CD8-positive, alpha-beta memory T cell (primary cell): Measurements from ENCODE around the gene SRBD1. TPM values are rescaled to one million over a fixed set of nuclear protein-coding genes. Genes with fewer than 3 reads are reported as not detected.

Source experiments
- CTCF ChIA-PET: fragments of 350-600 bp; sonication (Branson Sonifier 250); formaldehyde crosslinking; loops from one replicate; lab custom pipeline; 2021; ENCODE audit warnings: antibody characterized with exemption; lab: Charles Lee
- POLR2A ChIA-PET: fragments of 350-600 bp; sonication (Branson Sonifier 250); formaldehyde crosslinking; loops from one replicate; lab custom pipeline; 2021; ENCODE audit warnings: antibody characterized with exemption; lab: Charles Lee
- DNase-seq, 5 donors: peaks; one replicate each; pipeline versions ENCODE4 v3.0.0 to v3.0.0-alpha.2; 2020 to 2022; ENCODE audit warnings: mixed read lengths in 1 of 5
- H3K27ac ChIP-seq: one replicate; pipeline ENCODE4 v1.7.0; 2013; ENCODE audit warnings: low read depth, mild to moderate bottlenecking, low read length, moderate library complexity
- H3K27me3 ChIP-seq: 2 replicates; pipeline ENCODE4 v1.7.0; 2013; ENCODE audit warnings: low read length, mild to moderate bottlenecking; ENCODE audit not compliant: insufficient read depth, poor library complexity, severe bottlenecking
- H3K36me3 ChIP-seq: 2 replicates; pipeline ENCODE4 v1.7.0; 2013; ENCODE audit warnings: mild to moderate bottlenecking, low read length, moderate library complexity; ENCODE audit not compliant: insufficient read depth
- H3K4me1 ChIP-seq: 2 replicates; pipeline ENCODE4 v1.7.0; 2013; ENCODE audit warnings: mild to moderate bottlenecking, low read length, moderate library complexity; ENCODE audit not compliant: insufficient read depth
- H3K4me3 ChIP-seq: 2 replicates; pipeline ENCODE4 v1.7.0; 2013; ENCODE audit warnings: mild to moderate bottlenecking, low read length
- H3K9me3 ChIP-seq: 2 replicates; pipeline ENCODE4 v1.7.0; 2013; ENCODE audit warnings: mild to moderate bottlenecking, low read length
- H3K27ac Mint-ChIP-seq, 8 donors: one replicate each; pipeline ENCODE4 v1.8.0; 2020 to 2021; ENCODE audit warnings: mixed read lengths in 8 of 8, mild to moderate bottlenecking in 6 of 8, inconsistent platforms in 3 of 8, moderate library complexity in 3 of 8
- H3K27me3 Mint-ChIP-seq, 2 donors: one replicate each; pipeline ENCODE4 v1.8.0; 2020 to 2021; ENCODE audit warnings: mixed read lengths in 2 of 2, mild to moderate bottlenecking in 1 of 2, moderate library complexity in 1 of 2
- H3K36me3 Mint-ChIP-seq, 3 donors: one replicate each; pipeline ENCODE4 v1.8.0; 2020 to 2021; ENCODE audit warnings: mixed read lengths in 3 of 3, inconsistent platforms in 1 of 3, mild to moderate bottlenecking in 1 of 3
- H3K4me1 Mint-ChIP-seq, 3 donors: one replicate each; pipeline ENCODE4 v1.8.0; 2020 to 2021; ENCODE audit warnings: mixed read lengths in 3 of 3, inconsistent platforms in 1 of 3, mild to moderate bottlenecking in 1 of 3
- H3K4me3 Mint-ChIP-seq, 7 donors: one replicate each; pipeline ENCODE4 v1.8.0; 2020 to 2021; ENCODE audit warnings: mixed read lengths in 7 of 7, mild to moderate bottlenecking in 6 of 7, moderate library complexity in 4 of 7, inconsistent platforms in 2 of 7
- H3K9me3 Mint-ChIP-seq, 5 donors: one replicate each; pipeline ENCODE4 v1.8.0; 2020 to 2022; ENCODE audit warnings: mixed read lengths in 5 of 5, mild to moderate bottlenecking in 3 of 5, moderate library complexity in 2 of 5, inconsistent platforms in 1 of 5
- polyA plus RNA-seq: library from polyadenylated mRNA; unstranded; fragments of 300-500 nt; fragmentation: Illumina TruSeq; gene quantifications from one replicate; pipeline ENCODE4 v1.2.3, GENCODE V29; 2021
- total RNA-seq, 2 experiments: library from RNA; stranded (reverse); gene quantifications; one replicate each; pipeline ENCODE4 v1.2.3, GENCODE V29; 2021

SRBD1 gene
- total and polyA plus RNA-seq, 3 experiments from 2014 or later: 12.7 to 18.9 (median 18.1) TPM

- ChIA-PET CTCF (interaction anchor here (1.1 to 2.3 kb wide), 6 partner anchors 8 to 128 kb away, joined by 3 to 17 read pairs (median 4); partner anchors contain the start of gene SRBD1), POLR2A (interaction anchor here (0.6 to 1.5 kb wide), 6 partner anchors 12 to 1290 kb away, joined by 3 to 6 read pairs (median 4); partner anchors contain the start of genes CAMKMT and PREPL)
- peaks cover 0 to 2% (median 0%) of the 10 kb centered on the region in 5 donors for H3K9me3 Mint-ChIP-seq
- no peaks in the 10 kb centered on the region for H3K36me3 ChIP-seq
- H3K4me3 ChIP-seq: peak overlapping the region; percentile 78
- H3K9me3 ChIP-seq: no peaks in the 10 kb centered on the region
- H3K27ac ChIP-seq: peak overlapping the region; percentile 63
- peaks cover 0 to 14% (median 0%) of the 10 kb centered on the region in 3 donors for H3K36me3 Mint-ChIP-seq
- peaks cover 0 to 7% of the 10 kb centered on the region in 2 donors for H3K27me3 Mint-ChIP-seq
- no peaks in the 10 kb centered on the region for H3K4me1 ChIP-seq
- H3K4me3 Mint-ChIP-seq: peak overlapping the region; percentile 92 to 96 (median 95)
- peak; percentile 89 to 97 (median 95) for DNase-seq
- H3K27me3 ChIP-seq: no peaks in the 10 kb centered on the region
- H3K27ac Mint-ChIP-seq: peak overlapping the region; percentile 72 to 97 (median 94)
- H3K4me1 Mint-ChIP-seq: peaks cover 33 to 43% (median 38%) of the 10 kb centered on the region in 3 donors
Measured at GRCh38 chr2:45650851-45651414, 39.9 kb upstream of the SRBD1 start.

- Histone ChIP-seq H3K4me3 (peak overlapping the region; percentile 78), H3K9me3 (no peaks in the 10 kb centered on the region), H3K27ac (peak overlapping the region; percentile 63), H3K27me3 (no peaks in the 10 kb centered on the region), H3K4me1 (no peaks in the 10 kb centered on the region), H3K36me3 (no peaks in the 10 kb centered on the region)
- ChIA-PET CTCF (interaction anchor here (0.5 to 2.3 kb wide), 7 partner anchors 9 to 285 kb away, joined by 3 to 17 read pairs (median 4); partner anchors contain the start of gene SRBD1), POLR2A (interaction anchor here (0.6 to 1.5 kb wide), 9 partner anchors 12 to 1289 kb away, joined by 3 to 6 read pairs (median 3); partner anchors contain the start of genes CAMKMT and PREPL)
- H3K4me3 Mint-ChIP-seq: peak overlapping the region; percentile 91 to 96 (median 93)
- H3K36me3 Mint-ChIP-seq: peaks cover 0 to 14% (median 0%) of the 10 kb centered on the region in 3 donors
- peak overlapping the region; percentile 83 to 95 (median 91) for H3K27ac Mint-ChIP-seq
- peak in 4 of 5 donors; percentile 10 to 73 (median 44) for DNase-seq
- H3K4me1 Mint-ChIP-seq: peaks cover 33 to 43% (median 38%) of the 10 kb centered on the region in 3 donors
- H3K27me3 Mint-ChIP-seq: peaks cover 0 to 7% of the 10 kb centered on the region in 2 donors
- peaks cover 0 to 2% (median 0%) of the 10 kb centered on the region in 5 donors for H3K9me3 Mint-ChIP-seq
Measured at GRCh38 chr2:45649858-45650811, 39.1 kb upstream of the SRBD1 start.

- Histone ChIP-seq H3K36me3 (no peaks in the 10 kb centered on the region), H3K9me3 (no peaks in the 10 kb centered on the region), H3K27me3 (no peaks in the 10 kb centered on the region), H3K4me3 (peak overlapping the region; percentile 78), H3K4me1 (no peaks in the 10 kb centered on the region), H3K27ac (no peak overlapping the region)
- no peak for DNase-seq
- Mint-ChIP-seq H3K4me3 (peak overlapping the region; percentile 91 to 96 (median 93)), H3K4me1 (peaks cover 32 to 38% (median 36%) of the 10 kb centered on the region in 3 donors), H3K9me3 (peaks cover 0 to 2% (median 0%) of the 10 kb centered on the region in 5 donors), H3K27ac (peak overlapping the region; percentile 31 to 95 (median 84)), H3K36me3 (peaks cover 0 to 14% (median 0%) of the 10 kb centered on the region in 3 donors), H3K27me3 (peaks cover 0 to 7% of the 10 kb centered on the region in 2 donors)
- ChIA-PET POLR2A (interaction anchor here (0.8 to 1.5 kb wide), 2 partner anchors 129 to 297 kb away, joined by 3 to 4 read pairs; no protein-coding TSS in a partner anchor), CTCF (interaction anchor here (0.5 to 2.3 kb wide), 4 partner anchors 32 to 286 kb away, joined by 3 to 17 read pairs (median 4); partner anchors contain the start of gene SRBD1)
Measured at GRCh38 chr2:45649462-45649857, 38.4 kb upstream of the SRBD1 start.

GRCh38 chr2:45648636-45649035 lies 37.6 kb upstream of the SRBD1 start:
- H3K4me1 Mint-ChIP-seq: peaks cover 25 to 35% (median 28%) of the 10 kb centered on the region in 3 donors
- Histone ChIP-seq H3K4me1 (peaks cover 5% of the 10 kb centered on the region), H3K27me3 (peaks cover 4% of the 10 kb centered on the region), H3K36me3 (no peaks in the 10 kb centered on the region), H3K27ac (no peak overlapping the region), H3K9me3 (no peaks in the 10 kb centered on the region), H3K4me3 (no peak overlapping the region)
- H3K27me3 Mint-ChIP-seq: peaks cover 0 to 7% of the 10 kb centered on the region in 2 donors
- CTCF ChIA-PET: no interaction called here
- peaks cover 0 to 2% (median 0%) of the 10 kb centered on the region in 5 donors for H3K9me3 Mint-ChIP-seq
- peak overlapping the region in 5 of 7 donors; percentile 8 to 92 (median 52) for H3K4me3 Mint-ChIP-seq
- no peak for DNase-seq
- POLR2A ChIA-PET: no interaction called here
- H3K36me3 Mint-ChIP-seq: peaks cover 0 to 14% (median 0%) of the 10 kb centered on the region in 3 donors
- H3K27ac Mint-ChIP-seq: peak overlapping the region in 3 of 8 donors; percentile 4 to 45 (median 14)

GRCh38 chr2:45647986-45648520 lies 37.0 kb upstream of the SRBD1 start:
- H3K4me1 ChIP-seq: peaks cover 9% of the 10 kb centered on the region
- Mint-ChIP-seq H3K27ac (peak overlapping the region in 5 of 8 donors; percentile 2 to 75 (median 14)), H3K4me1 (peaks cover 22 to 35% (median 23%) of the 10 kb centered on the region in 3 donors), H3K4me3 (peak overlapping the region in 3 of 7 donors; percentile 29 to 92 (median 59)), H3K27me3 (peaks cover 4 to 7% of the 10 kb centered on the region in 2 donors), H3K36me3 (peaks cover 0 to 14% (median 0%) of the 10 kb centered on the region in 3 donors), H3K9me3 (peaks cover 0 to 2% (median 0%) of the 10 kb centered on the region in 5 donors)
- ChIA-PET POLR2A (no interaction called here), CTCF (interaction anchor here (2.2 kb wide), 1 partner anchor 131 kb away, joined by 17 read pairs; no protein-coding TSS in a partner anchor)
- DNase-seq: no peak
- H3K9me3 ChIP-seq: no peaks in the 10 kb centered on the region
- H3K4me3 ChIP-seq: no peak overlapping the region
- H3K36me3 ChIP-seq: no peaks in the 10 kb centered on the region
- H3K27me3 ChIP-seq: peaks cover 9% of the 10 kb centered on the region
- H3K27ac ChIP-seq: no peak overlapping the region

- Mint-ChIP-seq H3K4me3 (peak overlapping the region in 1 of 7 donors; percentile 92), H3K36me3 (peaks cover 0 to 13% (median 0%) of the 10 kb centered on the region in 3 donors), H3K27ac (peak overlapping the region in 2 of 8 donors; percentile 2 to 30), H3K9me3 (peaks cover 0 to 2% (median 0%) of the 10 kb centered on the region in 5 donors), H3K4me1 (peaks cover 15 to 29% (median 16%) of the 10 kb centered on the region in 3 donors), H3K27me3 (peaks cover 5 to 7% of the 10 kb centered on the region in 2 donors)
- no peak for DNase-seq
- Histone ChIP-seq H3K27me3 (peaks cover 13% of the 10 kb centered on the region), H3K9me3 (no peaks in the 10 kb centered on the region), H3K27ac (no peak overlapping the region), H3K4me1 (peaks cover 9% of the 10 kb centered on the region), H3K4me3 (no peak overlapping the region), H3K36me3 (no peaks in the 10 kb centered on the region)
- ChIA-PET POLR2A (no interaction called here), CTCF (interaction anchor here (1.7 to 2.2 kb wide), 2 partner anchors 132 to 133 kb away, joined by 4 to 17 read pairs; no protein-coding TSS in a partner anchor)
Measured at GRCh38 chr2:45647356-45647755, 36.3 kb upstream of the SRBD1 start.

- peaks cover 7 to 18% of the 10 kb centered on the region in 2 donors for H3K27me3 Mint-ChIP-seq
- Histone ChIP-seq H3K27ac (no peak overlapping the region), H3K9me3 (no peaks in the 10 kb centered on the region), H3K27me3 (peaks cover 13% of the 10 kb centered on the region), H3K4me3 (no peak overlapping the region), H3K36me3 (no peaks in the 10 kb centered on the region), H3K4me1 (peaks cover 9% of the 10 kb centered on the region)
- peak overlapping the region in 1 of 7 donors; percentile 92 for H3K4me3 Mint-ChIP-seq
- H3K9me3 Mint-ChIP-seq: peaks cover 0 to 2% (median 0%) of the 10 kb centered on the region in 5 donors
- DNase-seq: no peak
- peaks cover 9 to 24% (median 12%) of the 10 kb centered on the region in 3 donors for H3K4me1 Mint-ChIP-seq
- ChIA-PET POLR2A (no interaction called here), CTCF (interaction anchor here (0.6 to 2.2 kb wide), 3 partner anchors 133 to 1009 kb away, joined by 3 to 17 read pairs (median 4); no protein-coding TSS in a partner anchor)
- peak overlapping the region in 1 of 8 donors; percentile 30 for H3K27ac Mint-ChIP-seq
- H3K36me3 Mint-ChIP-seq: peaks cover 0 to 8% (median 0%) of the 10 kb centered on the region in 3 donors
Measured at GRCh38 chr2:45646289-45646688, 35.2 kb upstream of the SRBD1 start.
